HEK293T (cell line): Measurements from ENCODE around the gene CYP26A1.

Experiments used
- ARNT ChIP-seq: fragments of 450-650 bp; IDR thresholded peaks from 2 replicates; pipeline ENCODE4 v1.6.1; 2017; ENCODE audit warnings: mild to moderate bottlenecking
- BHLHE40 ChIP-seq: fragments of 450-650 bp; IDR thresholded peaks from 2 replicates; pipeline ENCODE4 v1.6.1; 2016; ENCODE audit warnings: mild to moderate bottlenecking, moderate library complexity, borderline replicate concordance
- FOXA1 ChIP-seq: fragments of 450-650 bp; IDR thresholded peaks from 2 replicates; pipeline ENCODE4 v1.6.1; 2016; ENCODE audit warnings: mild to moderate bottlenecking
- FOXM1 ChIP-seq: fragments of 450-650 bp; IDR thresholded peaks from 2 replicates; pipeline ENCODE4 v1.6.1; 2017; ENCODE audit warnings: mild to moderate bottlenecking, borderline replicate concordance
- L3MBTL2 ChIP-seq: fragments of 450-650 bp; conservative IDR thresholded peaks from 2 replicates; pipeline ENCODE4 v1.6.1; 2016; ENCODE audit warnings: mild to moderate bottlenecking
- PKNOX1 ChIP-seq: fragments of 450-650 bp; IDR thresholded peaks from 2 replicates; pipeline ENCODE4 v1.6.1; 2016
- SP1 ChIP-seq: fragments of 450-650 bp; IDR thresholded peaks from 2 replicates; pipeline ENCODE4 v1.6.1; 2017
- SUZ12 ChIP-seq: fragments of 450-650 bp; IDR thresholded peaks from 2 replicates; pipeline ENCODE4 v1.6.1; 2016; ENCODE audit warnings: mild to moderate bottlenecking
- TARDBP ChIP-seq: fragments of 450-650 bp; IDR thresholded peaks from 2 replicates; pipeline ENCODE4 v1.6.1; 2016

GRCh38 chr10:93070378-93071176, 3.1 kb upstream of the CYP26A1 start:
- TF ChIP-seq FOXM1 (no peak), L3MBTL2 (no peak), BHLHE40 (no peak), FOXA1 (no peak), TARDBP (no peak), SUZ12 (no peak), PKNOX1 (no peak), ARNT (no peak), SP1 (no peak)
